Stromal cell of bone marrow (primary cell): ENCODE measurements around the gene ZBTB40.

Source experiments
- DNase-seq: peaks from one replicate; pipeline ENCODE4 v3.0.0-alpha.2; 2012; ENCODE audit warnings: low read depth

The ZBTB40 gene

DNA sequence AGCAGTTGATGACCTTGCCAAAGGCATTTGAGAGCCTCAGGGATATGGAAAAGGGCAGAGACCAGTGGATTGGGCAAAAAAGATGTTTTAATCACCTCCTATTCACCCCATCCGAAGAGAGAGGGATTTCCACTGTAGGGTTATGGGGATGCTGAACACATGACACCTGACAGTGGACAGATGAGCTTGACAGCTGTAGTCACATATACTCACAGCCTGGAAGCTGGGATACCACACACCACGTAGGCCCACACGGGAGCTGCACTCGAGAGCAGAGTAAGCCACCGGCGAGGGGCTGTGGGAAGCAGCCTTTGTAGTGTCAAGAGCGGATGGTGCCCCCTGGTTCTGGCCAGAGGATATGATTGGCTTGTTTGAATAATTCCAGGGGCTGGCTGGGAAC is 20.0 kb downstream of the ZBTB40 start:
- DNase-seq = no peak

DNA sequence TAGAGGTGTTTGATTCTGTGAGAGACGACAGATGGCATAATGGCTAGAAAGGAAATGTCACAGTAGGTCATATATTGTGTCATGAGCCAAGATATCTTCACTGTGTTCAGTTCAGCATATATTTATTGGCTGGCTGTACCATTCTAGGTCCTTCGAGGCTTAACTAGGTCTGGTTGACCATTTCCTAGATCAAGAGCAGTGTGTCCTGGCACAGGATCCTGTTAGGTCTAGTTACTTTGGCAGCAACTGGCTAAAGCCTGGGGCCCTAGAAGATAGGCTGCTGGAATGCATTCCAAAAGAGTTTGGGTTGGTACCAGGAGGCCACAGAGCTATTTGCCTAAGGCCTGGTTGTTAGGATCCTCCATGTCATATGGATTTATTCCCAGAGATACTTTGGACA is 20.9 kb downstream of the ZBTB40 start:
- no peak for DNase-seq

DNA sequence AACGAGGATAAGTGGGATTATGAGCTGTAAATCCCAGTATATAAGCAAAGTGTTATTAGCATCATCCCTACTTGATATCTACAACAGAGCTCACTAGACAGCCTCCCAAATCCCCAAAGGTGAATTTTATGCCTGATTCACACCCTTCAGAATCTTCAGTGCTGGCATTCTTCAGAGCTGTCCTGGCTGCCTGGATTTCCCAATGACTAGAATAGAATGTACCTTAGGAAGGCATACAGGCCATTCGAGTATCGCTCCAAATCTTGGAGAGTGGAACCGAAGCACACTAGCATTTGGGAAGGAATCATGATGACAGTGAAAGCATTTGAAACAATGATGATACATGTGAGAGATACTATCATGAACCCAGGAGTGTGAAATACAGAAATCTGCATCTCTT is 22.3 kb downstream of the ZBTB40 start:
- DNase-seq = no peak

DNA sequence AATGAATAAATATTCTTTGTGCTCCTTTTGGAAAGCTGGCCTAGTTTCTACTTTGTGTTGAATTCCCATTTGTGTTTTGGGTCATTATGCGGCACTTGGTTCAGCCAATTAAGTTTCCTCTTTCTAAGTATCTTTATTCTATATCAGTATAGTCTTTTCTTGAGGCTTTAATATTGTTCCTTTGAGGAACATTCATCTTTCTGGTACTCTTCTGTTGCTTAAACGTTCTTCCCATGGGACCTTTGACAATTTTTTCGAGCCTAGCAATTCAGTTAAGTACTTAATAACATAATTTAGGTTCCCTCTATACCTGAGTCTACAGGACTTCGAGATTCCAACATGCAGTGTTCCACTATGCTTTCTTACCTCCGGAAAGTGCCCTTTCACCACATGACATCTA is 24.9 kb downstream of the ZBTB40 start:
- DNase-seq = no peak

DNA sequence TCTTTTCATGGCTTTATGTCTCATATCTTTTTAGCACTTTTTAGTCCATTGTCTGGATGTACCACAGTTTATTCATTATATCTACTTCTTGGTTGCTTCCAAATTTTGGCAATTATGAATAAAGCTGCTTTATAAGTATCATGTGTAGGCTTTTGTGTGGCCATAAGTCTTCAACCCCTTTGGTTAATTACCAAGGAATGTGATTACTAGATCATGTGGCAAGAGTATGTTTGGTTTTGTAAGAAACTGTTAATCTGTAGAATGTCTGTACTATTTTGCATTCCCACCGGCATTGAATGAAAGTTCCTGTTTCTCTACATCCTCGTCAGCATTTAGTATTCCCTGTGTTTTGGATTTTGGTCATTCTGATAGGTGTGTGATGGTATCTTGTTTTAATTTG is 31.5 kb downstream of the ZBTB40 start:
- DNase-seq = no peak

DNA sequence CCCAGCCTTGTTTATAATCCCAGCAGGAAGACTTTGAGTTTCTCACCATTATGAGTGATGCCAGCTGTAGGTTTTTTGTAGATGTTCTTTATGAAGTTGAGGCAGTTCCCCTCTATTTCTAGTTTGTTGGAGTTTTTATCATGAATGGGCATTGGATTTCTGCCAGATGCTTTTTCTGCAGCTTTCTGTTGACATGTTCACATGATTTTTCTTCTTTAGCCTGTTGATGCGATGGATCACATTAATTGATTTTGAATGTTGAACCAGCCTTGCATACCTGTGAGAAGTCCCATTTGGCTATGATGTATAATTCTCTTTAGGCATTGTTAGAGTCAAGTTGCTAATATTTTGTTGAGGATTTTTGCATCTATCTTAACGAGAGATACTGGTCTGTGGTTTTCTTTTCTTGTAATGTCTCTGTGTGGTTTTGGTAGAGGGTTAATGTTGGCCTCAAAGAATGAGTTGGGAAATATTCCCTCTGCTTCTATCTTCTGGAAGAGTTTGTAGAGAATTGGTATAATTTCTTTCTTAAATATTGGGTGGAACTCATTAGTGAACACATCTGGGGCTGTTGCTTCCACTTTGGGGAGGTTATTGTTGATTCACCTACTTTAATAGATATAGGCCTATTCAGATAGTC is 33.2 kb downstream of the ZBTB40 start:
- no peak for DNase-seq

DNA sequence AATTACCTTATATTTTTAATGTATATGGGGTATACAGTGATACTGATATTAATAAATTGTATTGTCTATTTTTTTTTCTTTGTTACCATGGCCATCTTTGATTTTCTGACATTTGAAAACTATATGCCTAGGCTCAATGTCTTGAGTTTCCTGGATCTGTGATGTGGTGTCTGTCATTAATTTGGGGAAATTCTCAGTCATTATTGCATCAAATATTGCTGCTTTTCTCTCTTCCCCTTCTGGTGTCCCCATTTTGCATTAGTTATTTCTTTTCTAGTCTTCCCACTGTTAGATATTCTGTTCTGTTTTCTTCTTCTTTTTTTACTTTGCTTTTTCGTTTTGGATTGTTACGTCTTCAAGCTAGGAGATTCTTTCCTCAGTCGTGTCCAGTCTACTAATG is 33.8 kb downstream of the ZBTB40 start:
- DNase-seq = no peak

DNA sequence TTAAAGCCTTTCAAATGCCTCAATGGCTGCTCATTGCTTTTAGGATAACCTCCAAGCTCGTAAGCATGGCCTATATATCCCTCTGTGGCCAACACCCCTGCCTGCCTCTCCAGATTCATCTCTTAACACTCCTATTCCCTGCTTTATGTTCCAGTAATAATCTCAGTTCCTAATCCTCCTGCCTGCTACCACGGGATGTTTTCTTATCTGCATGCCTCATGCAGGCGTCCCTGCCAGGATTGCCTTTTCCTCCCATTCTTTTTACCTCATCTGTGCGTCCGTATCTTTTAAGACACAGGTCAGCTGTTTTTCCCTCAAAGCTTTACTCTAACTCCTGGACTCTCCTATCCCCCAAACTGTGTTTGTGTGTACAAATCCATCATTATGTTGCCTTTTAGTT is 36.1 kb downstream of the ZBTB40 start:
- no peak for DNase-seq

DNA sequence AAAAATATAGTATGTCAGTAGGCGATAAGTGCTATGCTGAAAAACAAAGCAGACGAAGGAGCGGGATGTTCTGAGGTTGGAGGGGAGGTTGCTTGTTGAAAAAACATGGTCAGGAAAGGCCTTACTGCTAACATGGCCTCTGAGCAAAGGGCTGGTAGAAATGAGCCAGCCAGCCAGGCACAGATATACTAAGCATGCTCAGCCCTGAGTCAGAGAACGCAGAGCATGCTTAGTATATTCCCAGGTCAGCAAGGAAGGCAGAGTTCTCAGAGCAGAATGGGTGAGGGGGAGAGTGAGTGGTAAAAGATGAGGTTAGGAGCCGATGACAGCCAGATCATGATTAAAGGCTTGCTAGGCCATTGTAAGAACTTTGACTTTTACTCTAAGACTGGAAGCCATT is 36.7 kb downstream of the ZBTB40 start:
- no peak for DNase-seq

DNA sequence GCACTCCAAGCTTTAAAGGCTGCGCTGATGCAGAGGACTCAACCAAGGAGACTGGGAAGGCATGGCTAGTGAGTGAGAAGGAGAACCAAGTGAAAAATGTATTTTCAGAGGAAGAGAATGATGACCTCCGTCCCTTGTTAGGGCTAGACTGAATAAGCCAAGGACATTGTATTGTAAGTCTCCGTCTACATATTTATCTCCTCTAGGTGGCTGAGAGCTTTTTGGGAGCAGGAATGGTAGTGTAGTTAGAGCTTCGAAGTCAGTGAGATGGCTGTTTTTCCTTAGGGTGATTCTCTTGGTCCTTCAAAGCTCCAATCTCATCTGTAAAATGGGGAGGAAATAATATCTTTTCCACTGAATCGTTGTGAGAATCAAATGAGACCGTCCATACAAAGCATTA is 37.6 kb downstream of the ZBTB40 start:
- DNase-seq = no peak

DNA sequence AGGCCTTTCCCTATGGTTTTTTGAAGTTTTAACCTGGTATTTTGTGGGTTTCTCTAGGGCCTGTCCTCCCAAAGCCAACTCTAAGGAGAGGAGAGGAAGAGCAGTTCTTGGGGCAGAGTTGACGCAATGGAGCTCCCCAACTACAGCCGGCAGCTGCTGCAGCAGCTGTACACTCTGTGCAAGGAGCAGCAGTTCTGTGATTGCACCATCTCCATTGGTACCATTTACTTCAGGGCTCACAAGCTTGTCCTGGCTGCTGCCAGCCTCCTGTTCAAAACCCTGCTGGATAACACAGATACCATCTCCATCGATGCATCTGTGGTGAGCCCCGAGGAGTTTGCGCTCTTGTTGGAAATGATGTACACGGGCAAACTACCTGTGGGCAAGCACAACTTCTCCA is 38.2 kb downstream of the ZBTB40 start:
- DNase-seq = no peak

DNA sequence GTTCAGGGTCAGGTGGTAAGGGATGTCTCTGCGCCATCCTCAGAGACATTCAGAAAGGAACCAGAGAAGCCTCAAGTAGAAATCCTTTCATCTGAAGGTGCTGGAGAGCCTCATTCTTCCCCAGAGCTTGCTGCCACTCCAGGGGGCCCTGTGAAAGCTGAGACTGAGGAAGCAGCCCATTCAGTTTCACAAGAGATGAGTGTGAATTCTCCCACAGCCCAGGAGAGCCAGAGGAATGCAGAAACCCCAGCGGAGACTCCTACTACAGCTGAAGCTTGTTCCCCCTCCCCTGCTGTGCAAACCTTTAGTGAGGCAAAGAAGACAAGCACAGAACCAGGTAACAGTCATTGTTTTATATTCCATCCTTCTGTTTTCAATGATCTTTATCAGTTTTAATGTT is 38.7 kb downstream of the ZBTB40 start:
- DNase-seq = no peak

DNA sequence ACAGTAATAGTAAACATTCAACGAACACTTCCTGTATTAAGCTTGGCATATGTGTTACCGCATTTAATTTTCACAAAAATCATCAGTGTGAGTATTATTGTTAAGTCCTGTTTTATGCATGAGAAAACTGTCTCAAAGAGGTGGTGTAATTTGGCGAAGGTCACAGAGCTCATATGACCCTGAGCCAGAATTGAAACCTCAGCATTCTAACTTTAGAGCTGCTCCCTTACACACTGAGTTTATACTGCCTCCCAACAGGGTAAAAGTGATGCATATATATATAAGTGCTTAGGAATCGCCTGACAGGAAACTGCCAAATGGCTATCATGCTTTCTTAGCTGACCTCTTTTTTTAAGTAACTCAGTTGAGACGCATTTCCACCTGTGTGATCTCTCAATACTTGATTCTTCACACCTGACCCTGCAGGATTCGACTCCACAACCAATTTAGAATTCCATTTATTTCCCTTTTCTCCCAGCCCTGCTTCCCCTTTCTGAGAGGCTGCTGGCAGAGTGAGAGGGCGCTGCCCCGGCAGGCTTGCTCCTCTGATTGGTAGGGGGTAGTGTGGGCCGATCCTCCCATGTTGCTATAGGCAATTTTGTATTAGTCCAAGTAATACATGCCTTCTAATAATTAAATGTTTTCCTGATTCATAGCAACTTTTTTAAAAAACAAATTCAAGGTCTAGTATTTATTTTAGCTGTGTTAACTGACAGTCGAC is 40.5 kb downstream of the ZBTB40 start:
- no peak for DNase-seq

DNA sequence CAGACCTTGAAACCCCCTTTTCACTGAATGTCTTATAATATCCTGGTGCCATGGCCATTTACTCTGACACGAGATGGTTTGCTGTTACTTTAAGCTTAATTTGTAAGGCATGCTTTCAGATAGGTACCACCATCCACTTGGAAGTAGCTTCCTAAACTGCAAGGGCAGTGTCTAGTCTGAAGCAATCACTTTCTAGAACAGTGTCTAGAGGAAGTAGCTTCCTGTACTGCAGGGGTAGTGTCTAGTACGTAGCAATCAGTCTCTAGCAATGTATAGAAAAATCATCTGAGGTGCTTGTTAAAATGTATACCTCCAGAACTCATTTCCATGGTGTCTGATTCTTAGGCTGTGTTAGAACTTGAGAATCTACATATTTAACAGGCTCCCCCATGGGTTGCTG is 42.5 kb downstream of the ZBTB40 start:
- no peak for DNase-seq

DNA sequence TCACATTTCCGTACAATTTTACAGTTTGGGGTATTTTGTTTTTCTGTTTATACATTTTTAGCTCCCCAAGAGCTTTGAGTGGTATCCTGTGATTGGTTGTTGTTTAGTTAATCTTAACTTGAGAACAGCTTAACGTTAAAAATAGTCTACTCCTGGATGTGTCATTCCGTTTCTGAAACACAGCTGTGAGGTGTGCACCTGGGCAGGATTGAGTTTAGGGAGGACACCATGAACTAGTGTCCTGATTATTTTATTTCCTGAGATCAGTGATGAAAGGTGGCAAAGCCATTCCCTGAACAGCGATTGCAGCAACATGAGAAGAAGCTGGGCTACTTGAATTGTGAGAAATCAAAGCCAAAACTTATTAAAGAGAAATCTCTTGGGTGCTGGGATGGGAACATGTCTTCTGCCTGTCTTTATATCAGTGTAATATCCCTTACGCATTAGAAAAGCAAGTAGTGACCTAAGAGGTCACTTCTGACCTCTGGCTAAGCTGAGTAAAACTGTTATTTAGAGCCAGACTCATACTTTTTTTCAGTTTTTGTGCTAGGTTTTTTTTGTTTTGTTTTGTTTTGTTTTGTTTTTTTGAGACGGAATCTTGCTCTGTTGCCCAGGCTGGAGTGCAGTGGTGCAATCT is 43.4 kb downstream of the ZBTB40 start:
- no peak for DNase-seq

DNA sequence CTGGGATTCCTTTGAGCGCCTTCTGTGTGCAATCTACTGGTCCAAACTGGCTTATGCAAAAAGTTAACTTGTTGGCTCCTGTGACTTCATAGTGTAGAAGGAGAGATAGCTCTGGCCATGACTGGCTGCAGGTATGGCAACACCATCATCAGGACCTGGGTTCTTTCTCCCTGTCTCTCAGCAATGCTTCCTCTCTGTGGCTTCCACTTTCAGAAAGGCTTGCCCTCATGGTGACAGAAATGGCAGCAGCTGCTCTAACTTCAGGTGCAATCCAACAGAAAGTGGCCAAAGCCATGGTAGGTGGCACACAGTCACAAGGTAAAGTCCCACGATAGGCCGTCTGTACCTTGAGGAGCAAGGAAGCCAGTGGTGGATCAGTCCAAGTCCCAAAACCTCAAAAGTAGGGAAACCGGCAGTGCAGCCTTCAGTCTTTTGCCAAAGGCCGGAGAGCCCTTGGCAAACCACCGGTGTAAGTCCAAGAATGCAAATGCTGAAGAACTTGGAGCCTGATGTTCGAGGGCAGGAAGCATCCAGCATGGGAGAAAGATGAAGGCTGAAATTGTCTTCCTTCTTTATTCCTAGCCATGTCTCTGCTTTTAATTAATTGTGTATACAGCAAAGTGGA is 45.0 kb downstream of the ZBTB40 start:
- no peak for DNase-seq

DNA sequence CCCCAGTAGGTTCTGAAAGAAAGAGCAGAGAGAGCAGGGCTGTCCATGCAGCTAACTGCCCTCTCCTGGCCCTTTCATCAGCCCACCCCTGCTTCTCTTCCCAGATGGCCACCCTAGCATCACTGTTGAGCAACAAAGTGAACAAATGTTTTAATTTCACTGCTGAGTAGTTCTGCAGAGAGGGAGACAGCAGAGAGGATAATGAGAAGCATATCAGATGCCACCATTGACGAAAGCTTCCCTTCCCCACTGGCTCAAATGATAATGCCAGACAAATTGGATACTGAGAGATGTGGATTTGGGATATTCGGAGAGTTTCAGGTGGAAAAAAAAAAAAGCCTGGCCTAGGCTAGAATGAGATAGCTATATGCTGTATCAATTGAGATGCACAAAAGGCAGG is 46.8 kb downstream of the ZBTB40 start:
- no peak for DNase-seq

DNA sequence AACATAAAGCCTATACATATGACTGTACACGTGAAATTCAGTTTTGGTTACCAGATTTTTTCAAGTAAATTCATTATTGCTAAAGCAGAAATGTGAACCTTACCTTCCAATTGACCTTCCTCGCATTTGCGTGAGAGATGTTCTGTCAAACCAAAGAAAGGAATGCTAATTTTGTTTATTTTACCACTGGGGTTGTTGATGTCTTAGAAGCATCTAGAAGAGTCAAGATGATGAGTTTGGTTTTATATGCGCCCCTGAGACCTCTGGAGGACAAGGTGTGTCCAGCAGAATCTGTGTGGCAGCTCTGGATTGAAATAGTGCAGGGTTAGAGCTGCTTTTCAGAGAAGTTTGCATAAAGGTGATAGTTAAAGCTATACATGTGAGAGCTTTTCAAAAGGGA is 48.4 kb downstream of the ZBTB40 start:
- no peak for DNase-seq

DNA sequence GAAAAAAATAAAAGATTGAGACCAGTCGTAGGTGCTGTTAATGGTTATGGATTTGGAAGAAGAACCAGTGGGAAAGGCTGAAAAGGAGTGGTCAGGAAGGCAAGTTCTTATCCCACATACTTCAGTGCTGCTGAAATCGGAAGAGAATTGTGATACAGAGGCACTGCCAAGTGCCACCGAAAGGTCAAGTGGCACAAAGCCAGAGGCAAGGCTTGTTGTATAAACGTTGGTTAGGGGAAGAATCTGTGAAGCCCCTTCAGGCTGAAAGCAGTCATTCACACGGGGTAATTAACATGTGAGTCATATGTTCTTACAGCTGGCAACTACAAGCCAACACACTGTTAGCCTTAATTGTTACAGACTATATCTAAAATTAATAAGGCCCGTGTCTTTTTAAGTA is 48.8 kb downstream of the ZBTB40 start:
- peak; percentile 9 for DNase-seq

DNA sequence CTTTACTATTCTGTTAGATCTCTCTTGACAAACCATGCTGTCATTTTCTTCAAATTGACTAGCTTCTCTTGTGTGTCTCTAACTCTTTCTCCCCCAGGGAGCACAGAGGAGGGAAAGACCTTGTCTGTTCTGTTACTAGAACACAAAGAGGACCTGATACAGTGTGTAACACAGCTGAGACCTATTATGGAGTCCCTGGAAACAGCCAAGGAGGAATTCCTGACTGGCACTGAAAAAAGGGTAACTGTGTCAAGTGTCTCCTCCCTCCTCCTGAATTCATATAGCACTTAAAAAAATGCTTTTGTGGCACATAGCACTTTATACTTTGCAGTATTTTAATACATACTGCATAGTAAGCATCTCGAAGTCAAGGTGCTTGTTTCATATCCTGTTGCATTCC is 50.6 kb downstream of the ZBTB40 start:
- DNase-seq = no peak

DNA sequence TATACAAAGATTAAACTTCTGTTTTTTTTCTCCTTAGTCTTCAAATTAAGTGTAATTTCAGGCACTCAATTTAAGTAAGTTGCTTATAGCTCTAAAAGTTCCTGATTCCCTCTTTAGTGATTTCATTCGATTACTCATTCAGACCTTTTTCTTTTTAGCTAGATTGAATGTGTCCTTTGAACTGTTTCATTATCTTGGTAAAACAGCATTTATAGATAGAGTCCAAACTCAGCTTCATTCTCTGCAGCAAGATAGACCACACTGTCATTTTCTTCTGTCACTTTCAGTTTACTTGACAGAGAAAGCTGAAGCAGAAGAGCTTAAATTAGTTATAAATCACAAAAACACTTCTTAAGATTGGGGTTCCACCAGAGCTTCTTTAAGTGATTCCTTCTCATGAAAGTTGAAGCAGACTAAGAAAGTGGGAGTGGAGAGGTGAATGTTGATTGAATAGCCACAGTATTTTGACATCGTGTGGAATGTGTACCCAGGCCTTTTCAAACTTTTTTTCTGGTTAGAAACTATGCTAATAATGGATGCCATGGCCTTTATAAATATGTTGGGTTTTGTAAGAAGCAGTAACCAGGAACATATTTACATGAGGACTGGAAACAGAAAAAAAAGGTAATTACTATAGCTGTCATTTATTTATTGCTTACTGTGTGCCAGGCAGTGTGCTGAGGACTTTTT is 52.2 kb downstream of the ZBTB40 start:
- no peak for DNase-seq

DNA sequence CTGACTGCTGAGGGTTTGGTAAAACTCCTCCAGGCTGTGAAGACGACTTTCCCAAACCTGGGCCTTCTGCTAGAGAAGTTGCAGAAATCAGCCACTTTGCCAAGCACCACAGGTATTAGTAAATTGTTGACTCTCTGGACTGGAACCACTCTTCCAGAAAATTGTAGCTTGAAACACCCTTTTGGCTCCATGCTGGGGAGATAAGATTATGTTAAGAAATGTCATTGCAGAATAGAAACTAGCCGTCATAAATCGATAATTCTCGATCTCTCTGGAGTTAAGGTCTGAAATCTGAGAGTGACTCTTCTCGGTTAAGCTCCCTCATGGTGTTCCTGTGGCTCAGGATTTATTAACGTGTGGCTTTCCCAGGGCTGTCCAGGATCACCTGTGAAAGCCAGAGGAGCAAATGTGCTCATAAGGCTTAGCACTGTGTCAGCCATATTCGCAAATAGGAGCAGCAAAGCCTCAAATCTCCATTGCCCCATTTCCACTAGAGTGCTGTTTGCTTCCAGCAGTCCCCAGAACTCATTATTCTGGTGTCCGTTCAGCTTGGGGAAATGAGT is 54.6 kb downstream of the ZBTB40 start:
- DNase-seq = no peak
